GDM1 (cell line): ENCODE data around the gene FBXO15.

Source experiments
- DNase-seq: peaks from one replicate; lab custom pipeline; 2025; lab: John Stamatoyannopoulos, UW

FBXO15 gene

GRCh38 chr18:74062037-74062436 lies 85.6 kb downstream of the FBXO15 start:
- no peak for DNase-seq

- no peak for DNase-seq
These were observed 87.1 kb downstream of the FBXO15 start for GRCh38 chr18:74060579-74060978.

- no peak for DNase-seq
These were observed 96.8 kb downstream of the FBXO15 start for GRCh38 chr18:74050807-74051206.

GRCh38 chr18:74040459-74041332 lies 106.9 kb downstream of the FBXO15 start:
- DNase-seq = peak; percentile 14

GRCh38 chr18:74040008-74040407 lies 107.6 kb downstream of the FBXO15 start:
- DNase-seq = no peak

GRCh38 chr18:74029161-74029560 lies 118.5 kb downstream of the FBXO15 start:
- no peak for DNase-seq
